Astrocyte (in vitro differentiated cells and primary cell): Measurements from ENCODE around the gene NEDD9. TPM values are rescaled to one million over a fixed set of nuclear protein-coding genes. Genes with fewer than 3 reads are reported as not detected.

Experiments used
- DNase-seq: peaks from one replicate; pipeline ENCODE4 v3.0.0-alpha.2; 2010; ENCODE audit warnings: low read depth
- FAIRE-seq: peaks from 2 replicates; lab custom pipeline; 2011; peaks lifted over from hg19 to GRCh38; lab: Jason Lieb, UNC
- H2AFZ ChIP-seq: 2 replicates; pipeline ENCODE4 v1.6.0; 2012; ENCODE audit warnings: low read depth, low read length, inconsistent platforms
- H3K27ac ChIP-seq: 2 replicates; pipeline ENCODE4 v1.5.1; 2011; ENCODE audit warnings: low read depth, low read length, inconsistent platforms
- H3K27me3 ChIP-seq: 2 replicates; pipeline ENCODE4 v1.6.0; 2011; ENCODE audit warnings: low read length, inconsistent platforms; ENCODE audit not compliant: insufficient read depth
- H3K36me3 ChIP-seq: 2 replicates; pipeline ENCODE4 v1.5.1; 2011; ENCODE audit warnings: low read length, inconsistent platforms; ENCODE audit not compliant: insufficient read depth
- H3K4me1 ChIP-seq: 2 replicates; pipeline ENCODE4 v1.5.1; 2011; ENCODE audit warnings: low read length, inconsistent platforms; ENCODE audit not compliant: insufficient read depth
- H3K4me2 ChIP-seq: 2 replicates; pipeline ENCODE4 v1.6.0; 2012; ENCODE audit warnings: low read length, inconsistent platforms
- H3K4me3 ChIP-seq: 2 replicates; pipeline ENCODE4 v1.5.1; 2011; ENCODE audit warnings: low read depth, mild to moderate bottlenecking, low read length, inconsistent platforms; ENCODE audit not compliant: insufficient read depth
- H3K79me2 ChIP-seq: 2 replicates; pipeline ENCODE4 v1.6.0; 2012; ENCODE audit warnings: mild to moderate bottlenecking, low read length, inconsistent platforms; ENCODE audit not compliant: insufficient read depth
- H3K9ac ChIP-seq: 2 replicates; pipeline ENCODE4 v1.6.0; 2012; ENCODE audit warnings: mild to moderate bottlenecking, low read length, inconsistent platforms
- H3K9me3 ChIP-seq: 2 replicates; pipeline ENCODE4 v1.5.1; 2012; ENCODE audit warnings: low read depth, mild to moderate bottlenecking, low read length, inconsistent platforms; ENCODE audit not compliant: insufficient read depth
- H4K20me1 ChIP-seq: 2 replicates; pipeline ENCODE4 v1.6.0; 2012; ENCODE audit warnings: low read length, inconsistent platforms; ENCODE audit not compliant: insufficient read depth
- H3K27ac Mint-ChIP-seq: one replicate; pipeline ENCODE4 v1.8.0; 2021; ENCODE audit warnings: mild to moderate bottlenecking, mixed read lengths; ENCODE audit not compliant: unreplicated experiment
- H3K27me3 Mint-ChIP-seq: one replicate; pipeline ENCODE4 v1.8.0; 2021; ENCODE audit warnings: low read depth, mixed read lengths; ENCODE audit not compliant: unreplicated experiment
- H3K36me3 Mint-ChIP-seq: one replicate; pipeline ENCODE4 v1.8.0; 2021; ENCODE audit warnings: low read depth, mixed read lengths; ENCODE audit not compliant: unreplicated experiment
- H3K4me1 Mint-ChIP-seq: one replicate; pipeline ENCODE4 v1.8.0; 2021; ENCODE audit warnings: low read depth, mixed read lengths; ENCODE audit not compliant: unreplicated experiment
- H3K4me3 Mint-ChIP-seq: one replicate; pipeline ENCODE4 v1.8.0; 2021; ENCODE audit warnings: mild to moderate bottlenecking, moderate library complexity, mixed read lengths; ENCODE audit not compliant: unreplicated experiment
- H3K9me3 Mint-ChIP-seq: one replicate; pipeline ENCODE4 v1.8.0; 2021; ENCODE audit warnings: mild to moderate bottlenecking, mixed read lengths; ENCODE audit not compliant: unreplicated experiment
- CTCF ChIP-seq: IDR thresholded peaks from 2 replicates; pipeline ENCODE4 v1.5.1; 2011; ENCODE audit warnings: low read depth, mild to moderate bottlenecking, inconsistent platforms, low read length, moderate library complexity; ENCODE audit not compliant: insufficient read depth
- EZH2 ChIP-seq: IDR thresholded peaks from 2 replicates; pipeline ENCODE4 v1.6.1; 2012; ENCODE audit warnings: mild to moderate bottlenecking, low read length, inconsistent platforms; ENCODE audit not compliant: insufficient read depth
- total RNA-seq: library from RNA; stranded (reverse); gene quantifications from 2 replicates; pipeline ENCODE4 v1.2.1, GENCODE V29; 2021

NEDD9 gene
- total RNA-seq, 1 donor from 2014 or later, result 39.6 TPM

DNA sequence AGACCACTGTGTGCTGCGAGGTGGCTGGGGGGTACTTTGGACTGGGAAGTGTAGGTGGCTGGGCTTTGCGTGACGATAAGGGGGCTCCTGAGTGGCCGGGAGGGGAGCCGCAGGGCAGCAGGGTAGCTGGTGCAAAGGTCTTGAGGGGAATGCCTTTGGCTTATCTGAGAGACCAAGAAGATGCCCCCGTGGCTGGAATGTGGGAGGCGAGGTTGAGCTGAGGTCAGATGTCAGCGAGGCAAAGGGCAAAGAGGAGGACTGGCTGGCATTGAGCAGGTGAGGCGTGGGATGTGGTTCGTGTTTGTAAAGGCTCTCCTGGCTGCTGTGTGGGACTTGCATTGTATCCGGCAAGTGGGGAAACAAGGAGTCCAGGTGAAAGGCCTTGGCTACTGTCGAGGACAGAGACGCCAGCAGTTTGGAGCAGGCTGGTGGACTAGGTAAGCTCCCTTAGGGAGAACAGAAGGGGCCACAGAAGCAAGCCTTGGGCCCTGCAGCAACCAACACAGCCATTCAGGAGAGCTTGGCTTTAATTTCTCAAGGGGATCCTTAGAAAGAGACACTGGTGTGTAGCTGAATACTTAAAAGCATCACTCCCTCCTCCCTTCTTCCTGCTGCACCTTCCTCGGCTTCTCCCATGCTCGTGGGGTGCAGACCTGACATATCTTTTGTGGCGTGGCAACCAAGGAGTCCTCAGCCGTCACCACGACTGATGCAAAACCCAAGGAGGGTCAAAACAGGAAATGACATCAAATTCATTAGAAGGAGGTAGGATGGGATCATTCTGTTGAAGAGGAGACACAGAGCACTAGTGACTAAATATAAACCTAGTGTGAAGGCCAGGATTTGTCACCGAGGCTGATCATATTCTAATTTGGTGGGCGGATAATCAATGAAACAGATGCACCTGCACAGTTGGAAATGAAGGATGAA is 67.5 kb downstream of the NEDD9 start:
- peaks cover 12% of the 10 kb centered on the region for H3K4me1 ChIP-seq
- H2AFZ ChIP-seq, result no peak overlapping the region
- Mint-ChIP-seq H3K4me3 (no peak overlapping the region), H3K27ac (no peak overlapping the region), H3K27me3 (peaks cover 8% of the 10 kb centered on the region), H3K36me3 (no peaks in the 10 kb centered on the region), H3K9me3 (no peaks in the 10 kb centered on the region), H3K4me1 (peaks cover 17% of the 10 kb centered on the region)
- TF ChIP-seq EZH2, result no peak
- TF ChIP-seq CTCF, result no peak
- no peaks in the 10 kb centered on the region for H3K36me3 ChIP-seq
- no peak overlapping the region for H3K4me2 ChIP-seq
- H3K9me3 ChIP-seq, result no peaks in the 10 kb centered on the region
- no peaks in the 10 kb centered on the region for H3K79me2 ChIP-seq
- H3K4me3 ChIP-seq, result no peak overlapping the region
- H3K27ac ChIP-seq, result no peak overlapping the region
- H3K27me3 ChIP-seq, result no peaks in the 10 kb centered on the region
- no peak for DNase-seq
- no peaks in the 10 kb centered on the region for H4K20me1 ChIP-seq
- no peak overlapping the region for H3K9ac ChIP-seq
- no peak for FAIRE-seq

- H3K36me3 ChIP-seq, result no peaks in the 10 kb centered on the region
- H3K9ac ChIP-seq, result no peak overlapping the region
- H4K20me1 ChIP-seq, result no peaks in the 10 kb centered on the region
- DNase-seq (no peak), FAIRE-seq (no peak)
- no peak overlapping the region for H2AFZ ChIP-seq
- H3K9me3 Mint-ChIP-seq, result no peaks in the 10 kb centered on the region
- no peak overlapping the region for H3K4me3 ChIP-seq
- H3K27ac ChIP-seq, result no peak overlapping the region
- H3K4me3 Mint-ChIP-seq, result no peak overlapping the region
- H3K36me3 Mint-ChIP-seq, result no peaks in the 10 kb centered on the region
- peaks cover 6% of the 10 kb centered on the region for H3K27me3 Mint-ChIP-seq
- no peaks in the 10 kb centered on the region for H3K79me2 ChIP-seq
- no peak overlapping the region for H3K27ac Mint-ChIP-seq
- no peak for TF ChIP-seq CTCF
- no peak for TF ChIP-seq EZH2
- H3K4me1 ChIP-seq, result peaks cover 12% of the 10 kb centered on the region
- no peak overlapping the region for H3K4me2 ChIP-seq
- no peaks in the 10 kb centered on the region for H3K27me3 ChIP-seq
- H3K4me1 Mint-ChIP-seq, result peaks cover 17% of the 10 kb centered on the region
- no peaks in the 10 kb centered on the region for H3K9me3 ChIP-seq
These were observed 68.5 kb downstream of the NEDD9 start for GRCh38 chr6:11163932-11164331.

DNA sequence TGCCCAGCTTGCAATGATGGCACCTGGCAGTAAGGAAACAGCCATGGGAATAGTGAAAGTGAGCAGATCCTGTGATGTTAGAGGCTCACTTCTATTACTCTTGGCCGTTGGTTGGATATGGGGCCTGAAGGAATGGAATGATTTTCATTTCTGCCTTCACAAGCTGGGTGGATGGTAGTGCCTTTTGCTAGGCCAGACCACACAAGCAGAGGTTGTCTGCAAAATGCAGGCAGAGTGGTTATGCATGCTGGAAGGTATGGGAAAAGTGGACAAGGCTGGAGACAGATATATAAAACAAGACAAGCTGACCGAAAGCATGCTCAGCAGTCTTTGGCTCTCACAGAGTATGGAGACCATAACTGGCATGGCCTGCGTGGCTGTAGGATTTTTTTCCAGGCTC is 70.2 kb downstream of the NEDD9 start:
- Histone ChIP-seq H3K9ac (no peak overlapping the region), H3K27ac (no peak overlapping the region), H3K4me2 (no peak overlapping the region), H3K9me3 (no peaks in the 10 kb centered on the region), H3K27me3 (no peaks in the 10 kb centered on the region), H3K79me2 (no peaks in the 10 kb centered on the region), H3K4me1 (peaks cover 12% of the 10 kb centered on the region), H3K36me3 (no peaks in the 10 kb centered on the region), H2AFZ (no peak overlapping the region), H4K20me1 (no peaks in the 10 kb centered on the region), H3K4me3 (no peak overlapping the region)
- no peak for DNase-seq
- peaks cover 17% of the 10 kb centered on the region for H3K4me1 Mint-ChIP-seq
- TF ChIP-seq EZH2 (no peak), CTCF (no peak)
- FAIRE-seq, result no peak
- no peaks in the 10 kb centered on the region for H3K9me3 Mint-ChIP-seq
- peak overlapping the region; percentile 3 for H3K27ac Mint-ChIP-seq
- no peak overlapping the region for H3K4me3 Mint-ChIP-seq
- peaks cover 4% of the 10 kb centered on the region for H3K27me3 Mint-ChIP-seq
- no peaks in the 10 kb centered on the region for H3K36me3 Mint-ChIP-seq
